Stimulated activated CD8-positive, alpha-beta memory T cell treated with anti-CD3 and anti-CD28 coated beads, Interleukin-7, amount 100 ng/mL, for 48 hours (primary cell): ENCODE results near the gene RAB31.

Experiments used
- DNase-seq, 2 donors: peaks; one replicate each; pipeline ENCODE4 v3.0.0-alpha.2; 2020; ENCODE audit warnings: low read depth in 1 of 2; ENCODE audit errors: extremely low read depth in 1 of 2

Gene RAB31

DNA sequence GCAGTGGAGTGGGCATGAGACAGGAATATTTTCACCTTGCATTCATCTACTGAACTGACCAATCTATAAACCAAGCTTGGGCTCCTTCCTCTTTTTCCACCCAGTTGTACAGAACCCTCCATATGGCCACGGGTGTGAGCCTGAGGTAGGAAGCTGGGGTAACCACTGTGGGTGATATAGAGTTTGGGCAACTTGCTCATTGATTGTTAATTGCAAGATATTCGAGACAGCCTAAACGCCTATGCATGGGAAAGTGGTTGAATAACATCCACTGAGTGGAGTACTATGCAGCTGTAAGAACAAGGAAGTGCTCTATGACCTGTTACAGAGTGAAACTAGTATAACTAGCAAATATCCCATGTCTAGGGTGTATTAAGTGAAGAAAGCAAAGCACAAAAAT, 198.4 kb downstream of the RAB31 start:
- DNase-seq, result no peak

DNA sequence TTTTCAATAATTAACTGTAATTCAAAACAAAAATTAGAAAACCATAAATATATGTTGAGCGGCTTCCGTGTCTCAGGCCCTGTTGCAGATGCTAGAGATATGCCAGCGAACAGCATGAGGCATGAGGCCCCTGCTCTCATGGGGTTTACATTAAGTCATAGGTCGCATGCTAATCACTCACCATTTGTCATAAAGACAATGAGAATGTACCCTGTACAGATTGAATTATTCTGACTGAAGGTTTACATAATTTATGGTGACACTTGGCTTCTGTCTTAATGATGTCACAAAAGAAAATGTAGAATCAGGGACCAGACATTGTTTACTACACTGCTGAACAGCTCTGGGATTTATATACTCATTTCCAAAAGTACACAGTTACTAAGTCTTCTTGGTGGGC, 199.8 kb downstream of the RAB31 start:
- no peak for DNase-seq

DNA sequence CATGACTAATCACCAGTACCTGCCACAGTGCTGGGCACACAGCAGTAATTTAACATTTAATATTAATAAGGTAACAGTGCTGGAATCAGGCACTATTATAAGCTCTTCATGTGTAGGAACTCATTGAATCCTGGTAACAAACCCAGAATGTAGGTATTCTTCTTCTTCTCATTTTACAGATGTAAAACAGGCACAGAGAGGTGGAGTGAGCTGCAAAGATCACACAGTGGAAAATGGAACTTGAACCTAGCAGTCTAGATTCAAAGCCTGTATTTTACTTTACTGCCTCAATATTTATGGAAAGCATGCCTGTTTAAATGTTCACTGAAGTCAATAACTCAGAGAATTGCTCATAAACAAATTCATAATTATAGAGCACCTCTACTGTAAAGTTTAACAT, 202.0 kb downstream of the RAB31 start:
- no peak for DNase-seq

DNA sequence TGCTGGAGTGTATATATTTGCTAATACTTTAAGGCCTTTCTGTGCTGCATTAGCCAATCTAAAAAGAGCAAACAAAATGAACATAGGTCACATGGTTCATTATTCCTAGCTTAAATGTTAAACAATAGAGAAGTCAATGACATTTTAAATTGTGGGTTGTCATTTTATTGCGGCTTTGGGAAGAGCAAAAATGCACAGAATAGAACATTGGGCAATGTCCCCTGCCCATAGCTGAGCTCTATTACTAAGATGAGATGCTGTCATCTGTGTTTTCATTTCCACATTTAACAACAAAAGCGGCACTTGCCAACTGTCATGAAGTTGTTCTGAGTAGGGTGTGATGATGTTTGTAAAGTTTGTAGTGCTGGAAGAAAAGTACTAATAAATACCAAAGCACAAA, 202.6 kb downstream of the RAB31 start:
- DNase-seq, result no peak

- DNase-seq, result no peak
Observed at GRCh38 chr18:9911226-9911625, 203.1 kb downstream of the RAB31 start.
